NCI-H2107 treated with DMSO at 0.1 percent for 48 hours (cell line): ENCODE measurements around the gene RETREG3.

Experiments
- DNase-seq: peaks from one replicate; lab custom pipeline; 2025; ENCODE audit not compliant: unreplicated experiment; lab: John Stamatoyannopoulos, UW

RETREG3 gene

GRCh38 chr17:42535155-42536047 is 73.8 kb downstream of the RETREG3 start:
- no peak for DNase-seq

DNA sequence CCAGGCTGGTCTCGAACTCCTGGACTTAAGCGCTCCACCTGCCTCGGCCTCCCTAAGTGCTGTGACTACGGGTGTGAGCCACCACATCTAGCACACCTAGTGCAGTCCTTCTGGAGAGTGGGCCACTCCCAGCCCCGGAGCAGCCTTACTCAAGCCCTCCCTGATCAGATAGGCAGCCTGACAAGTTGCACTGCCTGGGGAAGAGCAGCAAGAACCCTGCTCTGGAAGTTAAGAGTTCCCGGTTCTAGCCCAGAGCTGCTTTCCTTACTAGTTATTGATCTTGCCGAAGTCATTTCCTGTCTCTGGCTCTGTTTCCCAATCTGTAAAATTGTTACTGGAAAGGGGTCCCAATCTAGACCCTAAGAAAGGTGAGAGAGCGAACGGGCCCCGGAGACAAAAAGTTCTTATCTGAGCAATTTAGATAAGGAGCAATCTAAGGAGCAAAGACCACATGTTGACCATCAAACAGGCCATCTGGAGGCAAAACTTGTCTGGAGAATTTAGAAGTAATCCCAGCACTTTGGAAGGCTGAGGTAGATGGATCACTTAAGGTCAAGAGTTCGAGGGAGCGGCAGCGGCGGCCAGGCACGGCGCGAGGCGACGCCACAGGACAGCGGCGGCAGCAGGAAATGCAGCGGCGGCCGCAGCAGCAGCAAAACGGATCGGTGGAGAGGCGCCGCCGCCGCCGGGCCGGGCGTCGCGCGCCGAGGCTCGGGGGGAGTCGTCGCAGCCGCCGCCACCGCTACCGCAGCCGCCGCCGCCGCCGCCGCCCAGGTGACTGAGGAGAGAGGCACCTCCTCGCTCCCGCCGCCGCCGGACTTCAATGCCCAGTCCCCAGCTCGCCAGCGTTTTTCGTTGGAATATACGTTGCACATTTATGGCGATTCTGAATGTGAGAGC is 77.5 kb downstream of the RETREG3 start:
- DNase-seq: peak; percentile 26

DNA sequence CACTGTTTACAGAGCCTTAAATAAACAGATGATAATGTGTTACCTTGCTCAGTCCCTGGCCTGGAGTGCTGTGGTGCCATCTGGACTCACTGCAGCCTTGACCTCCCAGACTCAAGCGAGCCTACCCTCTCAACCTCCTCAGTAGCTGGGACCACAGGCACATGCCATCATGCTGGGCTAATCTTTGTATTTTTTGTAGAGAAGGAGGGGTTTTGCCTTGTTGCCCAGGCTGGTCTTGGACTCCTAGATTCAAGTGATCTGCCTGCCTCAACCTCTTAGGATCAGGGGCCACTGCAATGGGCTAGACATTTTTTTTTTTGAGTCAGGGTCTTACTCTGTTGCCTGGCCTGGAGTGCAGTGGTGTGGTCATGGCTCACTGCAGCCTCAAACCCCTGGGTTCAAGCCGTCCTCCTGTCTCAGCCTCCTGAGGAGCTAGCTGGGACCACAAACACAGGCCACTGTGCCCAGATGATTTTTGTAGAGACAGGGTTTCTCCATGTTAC is 78.2 kb downstream of the RETREG3 start:
- DNase-seq: no peak
